ENCODE data around the gene UTS2R. TPM values are rescaled to one million over a fixed set of nuclear protein-coding genes. Genes with fewer than 3 reads are reported as not detected.

Gene UTS2R
- total RNA-seq, 1 experiment from 2014 or later: not detected

DNA sequence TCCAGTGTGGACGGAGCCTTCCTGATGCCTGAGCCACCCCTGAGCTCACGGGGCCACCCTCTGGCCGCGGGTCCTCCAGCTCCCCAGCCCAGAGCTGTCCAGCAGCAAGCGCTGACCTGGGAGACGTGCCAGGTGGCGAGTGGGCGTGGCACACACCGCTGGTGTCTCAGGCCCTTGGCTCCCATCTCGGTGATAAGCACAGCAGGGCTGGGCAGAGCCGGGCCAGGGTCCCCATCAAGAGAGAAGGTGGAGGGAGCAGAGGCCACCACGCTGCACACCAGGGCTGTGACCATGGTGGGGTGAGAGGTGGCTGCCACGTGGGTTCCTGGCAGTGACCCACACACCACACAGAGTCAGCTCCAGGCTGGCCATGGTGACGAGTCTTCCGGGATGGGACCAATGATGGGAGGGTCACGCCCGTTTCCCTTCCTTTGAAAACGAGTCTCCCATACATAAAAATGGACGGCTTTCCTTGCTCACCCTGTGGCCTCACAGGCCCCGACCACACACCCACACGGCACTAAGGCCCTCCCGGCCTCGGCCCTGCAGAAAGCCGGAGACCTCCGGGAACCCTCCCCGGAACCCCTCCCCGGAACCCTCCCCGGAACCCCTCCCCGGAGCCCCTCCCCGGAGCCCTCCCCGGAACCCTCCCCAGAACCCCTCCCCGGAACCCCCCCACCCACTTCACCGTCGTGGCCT lies 16.8 kb downstream of the UTS2R start:
- DNase-seq (ENCODE audit: low read depth): peak; percentile 18

DNA sequence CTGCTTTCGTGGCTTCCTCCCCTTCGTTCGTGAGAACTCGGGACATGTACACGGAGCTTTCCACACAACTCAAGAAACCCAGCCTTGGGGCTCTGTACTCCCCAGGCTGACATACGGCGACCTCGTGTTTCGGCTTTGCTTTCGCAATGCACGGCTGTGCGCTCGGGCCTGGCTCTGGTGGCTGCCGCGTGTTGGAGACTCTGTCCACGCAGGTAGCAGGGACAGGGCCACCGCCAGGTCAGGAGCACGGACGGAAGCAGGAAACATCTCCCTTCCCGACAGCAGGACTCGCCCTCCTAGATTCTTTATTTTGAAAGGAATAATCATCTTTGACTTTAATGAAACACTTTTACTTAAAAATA lies 17.3 kb downstream of the UTS2R start:
- no peak for DNase-seq (ENCODE audit: low read depth)

GRCh38 chr17:82389379-82389778 lies 17.8 kb downstream of the UTS2R start:
- no peak for DNase-seq (ENCODE audit: low read depth)

- DNase-seq (ENCODE audit: low read depth): no peak
Observed at GRCh38 chr17:82390015-82390859, 18.7 kb downstream of the UTS2R start.

- DNase-seq (ENCODE audit: low read depth): no peak
Observed at GRCh38 chr17:82390860-82391435, 19.4 kb downstream of the UTS2R start.

DNA sequence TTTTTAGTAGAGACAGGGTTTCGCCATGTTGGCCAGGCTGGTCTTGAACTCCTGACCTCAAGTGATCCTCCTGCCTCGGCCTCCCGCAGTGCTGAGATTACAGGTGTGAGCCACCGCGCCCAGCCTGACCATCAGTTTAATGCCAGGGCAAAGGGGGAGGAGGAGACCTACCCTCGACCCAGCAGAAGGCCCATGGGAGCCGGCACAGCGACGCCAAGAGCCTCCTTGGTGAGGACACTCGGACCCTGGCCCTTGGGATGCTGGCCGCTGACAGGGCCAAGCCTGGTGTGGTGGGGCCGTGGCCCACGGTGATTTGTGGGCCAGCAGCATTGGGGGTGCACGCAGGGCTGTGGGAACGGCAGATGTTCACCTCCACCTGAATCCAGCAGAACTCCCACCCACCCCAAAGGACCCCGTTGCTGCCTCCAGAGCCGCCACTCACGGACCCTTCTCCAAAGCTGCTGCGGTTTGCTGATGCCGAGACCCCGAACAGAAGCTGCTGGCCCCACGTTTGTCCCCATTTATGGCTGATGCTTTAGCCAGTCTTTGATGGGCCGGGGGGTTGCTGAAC lies 20.0 kb downstream of the UTS2R start:
- no peak for DNase-seq (ENCODE audit: low read depth)

DNA sequence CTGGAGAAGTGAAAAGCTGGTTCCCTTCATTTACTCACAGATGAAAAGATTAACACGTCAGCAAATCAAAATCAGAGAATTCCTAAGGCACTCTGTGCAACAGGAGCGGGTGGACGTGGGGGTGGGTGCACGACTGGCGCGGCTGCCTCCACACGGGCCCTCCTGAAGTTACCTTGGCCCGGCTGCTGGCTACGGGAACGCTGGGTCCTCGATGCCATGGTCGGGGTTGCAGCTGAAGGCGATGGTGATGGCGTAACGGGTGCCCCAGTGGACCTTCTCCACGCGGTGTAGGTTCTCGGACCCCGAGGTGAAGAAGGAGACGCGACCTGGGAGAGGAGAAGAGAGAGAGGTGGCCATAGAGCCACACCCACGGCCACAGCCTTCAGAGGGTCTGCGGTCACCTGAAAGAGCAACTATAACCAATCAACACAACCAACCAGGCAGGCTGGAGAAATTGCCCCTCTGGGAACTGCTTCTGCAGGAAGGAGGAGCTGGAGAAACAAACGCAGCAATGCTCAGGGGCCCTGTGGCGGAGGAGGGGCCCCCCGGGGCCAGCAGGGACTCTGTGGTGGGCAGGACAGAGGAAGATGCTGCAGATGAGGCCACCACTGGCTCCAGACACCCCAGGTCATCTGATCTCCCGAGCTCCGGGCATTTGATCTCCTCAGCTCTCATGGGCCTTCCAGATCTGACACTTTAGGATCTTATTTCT lies 20.8 kb downstream of the UTS2R start:
- DNase-seq (ENCODE audit: low read depth): no peak

DNA sequence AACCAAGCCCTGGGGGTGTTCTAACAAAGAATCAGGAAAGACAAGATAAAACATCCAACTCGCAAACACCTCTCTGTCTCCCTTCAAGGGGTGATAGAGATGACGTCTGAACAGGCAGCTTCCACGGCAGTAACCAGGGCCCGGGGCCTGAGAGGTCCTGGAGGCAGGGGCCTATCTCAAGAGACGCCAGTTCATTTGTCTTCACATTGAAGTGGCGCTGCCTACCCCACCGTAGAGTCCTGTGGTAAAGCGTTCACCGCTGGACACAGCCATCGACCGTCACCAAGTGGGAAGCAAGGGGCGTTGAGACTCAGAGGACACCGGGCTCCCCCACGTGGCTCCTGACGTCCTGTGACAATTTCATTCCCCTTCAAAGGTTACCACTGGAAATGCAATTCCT lies 21.4 kb downstream of the UTS2R start:
- no peak for DNase-seq (ENCODE audit: low read depth)

DNA sequence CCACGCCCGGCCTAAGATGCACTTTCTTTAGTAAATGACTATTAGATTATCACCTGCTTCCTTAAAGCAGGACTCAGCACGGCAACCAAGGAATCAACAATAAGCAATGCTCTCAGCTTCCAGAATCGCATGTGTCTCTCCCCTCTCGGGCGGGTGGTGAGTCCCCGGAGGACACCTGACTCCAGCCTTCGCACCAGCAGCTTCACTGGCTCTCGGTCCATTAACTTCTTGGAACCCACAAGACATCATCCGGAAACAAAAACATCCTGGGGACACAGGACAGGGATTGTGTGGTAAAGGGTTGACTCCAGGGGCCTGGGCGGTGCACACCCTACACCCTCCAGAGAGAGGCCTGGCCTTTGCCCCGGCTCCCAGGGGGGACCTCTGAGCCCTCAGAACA lies 22.7 kb downstream of the UTS2R start:
- DNase-seq (ENCODE audit: low read depth): no peak

DNA sequence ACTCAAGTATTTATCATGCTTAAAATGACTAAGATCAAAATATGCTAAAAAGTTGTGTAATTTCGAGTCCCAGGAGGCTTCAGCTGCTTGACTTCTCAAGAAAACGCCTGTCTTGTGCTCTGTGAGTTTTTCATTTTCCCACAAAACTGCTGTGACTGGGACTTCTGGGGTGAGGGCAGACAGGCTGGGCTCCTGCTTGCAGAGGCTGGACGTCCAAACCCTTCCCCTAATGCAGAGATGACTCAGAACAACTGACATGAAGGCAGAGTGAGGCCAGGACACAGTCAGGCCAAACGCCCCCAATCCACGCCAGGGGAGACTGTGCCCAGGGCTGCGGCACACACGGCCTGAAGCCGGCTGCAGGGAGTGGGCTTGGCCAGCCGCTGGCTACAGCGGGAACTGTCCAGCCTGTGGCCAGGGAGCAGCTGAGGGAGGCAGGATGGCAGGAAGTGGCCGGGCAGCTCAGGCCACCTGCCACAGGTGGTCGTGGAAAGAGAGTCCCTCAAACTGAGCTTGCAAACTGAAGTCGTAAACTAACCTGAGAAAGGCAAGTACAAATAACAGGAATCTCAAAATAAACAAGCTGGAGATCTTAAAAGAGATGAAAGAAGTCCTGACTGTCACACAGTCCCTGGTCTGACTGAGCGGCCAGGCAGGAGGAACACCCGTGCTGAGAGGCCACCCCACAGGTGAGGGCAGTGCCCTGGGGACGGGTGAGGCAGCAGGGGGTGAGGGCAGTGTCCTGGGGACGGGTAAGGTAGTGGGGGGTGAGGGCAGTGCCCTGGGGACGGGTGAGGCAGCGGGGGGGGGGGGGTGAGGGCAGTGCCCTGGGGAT lies 25.3 kb downstream of the UTS2R start:
- peak; percentile 14 for DNase-seq (ENCODE audit: low read depth)

DNA sequence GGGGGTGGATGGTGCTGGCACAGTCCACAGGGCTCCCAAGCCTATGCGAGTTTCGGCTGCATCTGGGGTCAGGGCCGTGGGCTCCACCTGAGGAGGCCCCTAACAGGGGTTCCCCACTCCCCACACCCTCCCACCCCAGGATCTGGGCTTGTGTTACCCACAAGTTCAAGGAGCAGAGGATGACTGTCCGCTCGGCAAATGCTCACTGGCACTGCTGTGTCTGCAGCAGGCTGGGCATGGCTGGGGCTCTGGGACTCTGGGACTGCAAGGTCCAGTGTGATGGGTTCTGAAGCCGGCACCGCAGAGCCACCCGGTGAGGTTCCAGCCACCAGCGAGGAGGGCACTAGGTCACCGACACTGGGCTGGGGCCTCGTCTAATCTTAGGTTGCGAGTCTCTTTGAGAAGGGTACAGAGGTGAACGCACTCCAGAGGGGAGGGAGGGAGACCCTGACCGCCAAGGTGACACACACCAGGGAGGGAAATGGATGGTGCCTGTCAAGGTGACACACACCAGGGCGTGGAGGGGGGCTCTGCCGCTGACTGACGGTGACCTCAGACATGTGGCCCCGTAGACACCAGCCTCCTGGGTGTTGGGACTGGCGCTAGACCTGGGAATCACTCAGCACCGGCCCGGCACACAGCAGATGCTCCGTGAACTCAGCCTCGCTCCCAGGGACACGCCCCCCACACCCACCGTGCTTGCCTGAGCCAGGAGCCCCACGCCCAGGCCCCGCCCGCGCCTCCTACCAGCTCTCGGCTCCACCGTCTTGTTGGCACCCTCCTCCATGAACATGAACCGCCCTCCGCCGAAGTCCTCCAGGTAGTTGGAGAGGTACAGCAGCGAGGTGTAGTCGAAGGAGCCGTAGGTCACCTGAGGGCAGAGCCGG lies 26.1 kb downstream of the UTS2R start:
- DNase-seq (ENCODE audit: low read depth): no peak

- DNase-seq (ENCODE audit: low read depth): no peak
Observed at GRCh38 chr17:82399041-82399441, 27.5 kb downstream of the UTS2R start.

GRCh38 chr17:82399601-82400101 lies 28.1 kb downstream of the UTS2R start:
- DNase-seq (ENCODE audit: low read depth): no peak

- no peak for DNase-seq (ENCODE audit: low read depth)
Observed at GRCh38 chr17:82400206-82400605, 28.6 kb downstream of the UTS2R start.

- DNase-seq (ENCODE audit: low read depth): no peak
Observed at GRCh38 chr17:82400830-82401229, 29.3 kb downstream of the UTS2R start.

- no peak for DNase-seq (ENCODE audit: low read depth)
Observed at GRCh38 chr17:82402865-82403264, 31.3 kb downstream of the UTS2R start.

DNA sequence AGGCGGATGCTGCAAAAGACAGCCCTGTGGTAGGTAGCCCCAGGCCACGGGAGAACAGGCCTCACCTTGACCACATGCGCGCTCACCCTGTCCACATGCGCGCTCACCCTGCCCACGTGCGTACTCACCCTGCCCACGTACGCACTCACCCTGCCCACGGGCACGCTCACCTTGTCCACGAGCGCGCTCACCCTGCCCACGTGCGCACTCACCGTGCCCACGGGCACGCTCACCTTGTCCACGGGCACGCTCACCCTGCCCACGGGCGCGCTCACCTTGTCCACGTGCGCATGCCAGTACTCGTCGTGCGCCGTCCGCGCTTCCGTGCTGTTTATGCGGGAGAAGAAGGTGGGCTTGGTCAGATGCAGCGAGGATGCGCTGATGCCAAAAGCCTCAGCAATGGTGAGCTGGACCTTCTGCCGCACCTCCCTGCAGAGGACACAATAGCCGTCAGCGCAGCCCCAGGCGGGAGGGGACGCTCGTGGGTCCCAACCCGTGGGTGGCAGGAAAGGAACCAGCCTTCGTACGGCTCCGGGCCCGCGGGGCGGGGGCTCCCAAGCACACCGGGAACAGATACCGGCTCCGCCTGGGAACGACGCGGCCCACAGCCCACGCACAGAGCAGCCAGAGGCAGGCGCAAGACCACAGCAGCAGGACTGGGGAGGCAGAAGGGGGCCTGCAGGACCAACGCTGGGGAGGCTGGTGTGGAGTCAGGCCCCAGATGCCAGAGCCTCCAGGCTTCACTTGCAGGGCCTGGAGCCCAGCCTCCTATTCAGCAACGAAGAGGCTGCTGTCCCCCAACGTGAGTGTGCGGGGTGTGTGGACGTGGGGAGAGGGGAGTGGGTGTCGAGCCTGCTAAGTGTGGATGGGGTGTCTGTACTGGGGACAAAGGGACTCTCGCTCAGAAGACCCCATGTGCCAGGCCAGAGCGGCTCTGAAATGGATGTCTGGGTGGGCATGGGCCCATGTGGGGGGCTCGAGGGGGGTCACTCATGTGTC lies 32.4 kb downstream of the UTS2R start:
- no peak for DNase-seq (ENCODE audit: low read depth)

GRCh38 chr17:82405051-82405450 lies 33.5 kb downstream of the UTS2R start:
- no peak for DNase-seq (ENCODE audit: low read depth)
